Endometrial microvascular endothelial cells (primary cell): ENCODE results near the gene LCE1D. TPM values are rescaled to one million over a fixed set of nuclear protein-coding genes. Genes with fewer than 3 reads are reported as not detected.

Source experiments
- in situ Hi-C: cut with HindIII; loops from 2 replicates; pipeline ENCODE4 v1.10.0; 2017; ENCODE audit warnings: low sequenced_read_pairs, low pct_unique_long_range_greater_than_20kb; ENCODE audit errors: inconsistent ontology term
- total RNA-seq: library from RNA; depleted of rRNA; stranded (reverse); fragments of >200 nt; gene quantifications from one replicate; pipeline ENCODE4 v1.2.3, GENCODE V29; 2015; ENCODE audit errors: inconsistent ontology term

Gene LCE1D, protein sequence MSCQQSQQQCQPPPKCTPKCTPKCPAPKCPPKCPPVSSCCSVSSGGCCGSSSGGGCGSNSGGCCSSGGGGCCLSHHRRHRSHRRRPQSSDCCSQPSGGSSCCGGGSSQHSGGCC
- not detected for total RNA-seq

- in situ Hi-C loops: no loop called here
Measured at GRCh38 chr1:152796421-152796820, at the start of gene LCE1D. Gene LCE1D (plus strand): TSS chr1:152796721. CDS start chr1:152797795, 1,074 bp downstream.

GRCh38 chr1:152747831-152748230 lies 48.7 kb upstream of the LCE1D start:
- in situ Hi-C loops: no loop called here

- in situ Hi-C loops: no loop called here
Measured at GRCh38 chr1:152752225-152752624, 44.3 kb upstream of the LCE1D start.

DNA sequence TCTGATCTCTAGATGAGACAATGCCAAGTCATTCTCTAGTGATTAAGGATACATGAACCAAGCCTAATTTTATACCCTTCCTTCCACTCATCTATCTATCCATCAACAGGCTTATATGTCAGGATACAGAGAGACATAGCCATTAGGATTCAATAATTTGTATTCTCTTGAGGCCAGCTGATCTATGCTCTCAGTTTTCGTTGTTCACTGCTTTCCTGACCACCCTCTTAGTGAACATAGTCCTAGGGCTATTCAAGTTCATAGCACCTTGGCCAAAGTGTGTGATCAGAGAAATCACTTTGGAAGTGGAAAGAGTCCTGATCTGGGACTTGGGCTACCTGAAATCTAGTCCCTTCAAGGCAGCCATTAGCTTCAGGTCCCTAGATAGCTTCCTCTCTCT lies 42.9 kb upstream of the LCE1D start:
- in situ Hi-C loops: no loop called here

DNA sequence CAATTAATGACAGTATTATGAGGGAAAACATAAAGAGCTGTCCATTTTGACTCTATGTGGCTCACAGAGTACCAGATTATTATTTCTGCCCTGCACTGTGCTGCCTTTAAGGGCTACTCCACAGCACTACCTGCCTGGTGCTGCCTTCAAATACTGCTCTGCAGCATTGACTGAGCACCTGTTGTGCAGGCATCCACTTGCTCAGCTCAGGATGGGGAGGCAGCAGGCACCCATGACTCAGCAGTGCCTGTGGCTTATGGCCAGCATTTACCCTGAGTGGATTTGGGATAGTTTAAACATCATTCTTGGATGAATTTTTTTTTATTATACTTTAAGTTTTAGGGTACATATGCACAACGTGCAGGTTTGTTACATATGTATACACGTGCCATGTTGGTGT lies 39.6 kb upstream of the LCE1D start:
- in situ Hi-C loops: no loop called here

- in situ Hi-C loops: no loop called here
Measured at GRCh38 chr1:152757747-152758146, 38.8 kb upstream of the LCE1D start, which contains the start of gene KPRP. Gene KPRP (plus strand): TSS chr1:152758025. CDS start chr1:152759589, 1,564 bp downstream.

DNA sequence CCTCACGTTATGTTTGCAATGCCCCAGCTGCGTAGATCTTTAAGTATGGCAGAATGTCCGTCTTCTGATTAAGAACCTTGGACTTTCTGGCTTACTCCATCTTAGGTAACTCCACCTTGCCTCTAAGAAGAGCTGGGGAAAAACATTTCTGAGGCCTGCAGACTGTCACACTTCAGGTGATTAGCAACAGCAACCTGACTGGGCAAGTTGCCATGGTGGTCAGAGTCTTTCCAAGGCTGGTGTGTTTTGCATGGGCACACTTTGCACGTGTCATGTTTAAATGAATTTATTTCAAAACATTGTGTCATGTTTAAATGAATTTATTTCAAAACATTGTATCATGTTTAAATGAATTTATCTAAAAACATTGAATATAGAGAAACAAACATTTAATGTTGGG lies 37.9 kb upstream of the LCE1D start:
- in situ Hi-C loops: no loop called here

DNA sequence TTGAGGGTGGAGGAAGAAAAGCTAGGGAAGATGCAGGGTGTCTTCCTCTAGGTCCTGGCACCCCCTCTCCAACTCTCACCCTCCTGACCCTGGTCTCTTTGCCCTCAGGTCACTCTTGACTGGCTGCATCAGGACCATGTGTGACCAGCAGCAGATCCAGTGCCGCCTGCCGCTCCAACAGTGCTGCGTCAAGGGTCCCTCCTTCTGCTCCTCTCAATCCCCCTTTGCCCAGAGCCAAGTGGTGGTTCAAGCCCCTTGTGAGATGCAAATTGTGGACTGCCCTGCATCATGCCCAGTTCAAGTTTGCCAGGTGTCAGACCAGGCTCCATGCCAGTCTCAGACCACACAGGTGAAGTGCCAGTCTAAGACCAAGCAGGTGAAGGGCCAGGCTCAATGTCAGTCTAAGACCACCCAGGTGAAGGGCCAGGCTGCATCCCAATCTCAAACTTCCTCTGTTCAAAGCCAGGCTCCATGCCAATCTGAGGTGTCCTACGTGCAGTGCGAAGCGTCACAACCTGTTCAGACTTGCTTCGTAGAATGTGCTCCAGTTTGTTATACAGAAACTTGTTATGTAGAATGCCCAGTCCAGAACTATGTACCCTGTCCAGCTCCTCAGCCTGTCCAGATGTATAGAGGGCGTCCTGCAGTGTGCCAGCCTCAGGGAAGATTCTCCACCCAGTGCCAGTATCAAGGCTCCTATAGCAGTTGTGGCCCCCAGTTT lies 36.9 kb upstream of the LCE1D start:
- in situ Hi-C loops: no loop called here

GRCh38 chr1:152760551-152761190 lies 35.9 kb upstream of the LCE1D start:
- in situ Hi-C loops: no loop called here

GRCh38 chr1:152761609-152762213 lies 34.8 kb upstream of the LCE1D start:
- in situ Hi-C loops: no loop called here

DNA sequence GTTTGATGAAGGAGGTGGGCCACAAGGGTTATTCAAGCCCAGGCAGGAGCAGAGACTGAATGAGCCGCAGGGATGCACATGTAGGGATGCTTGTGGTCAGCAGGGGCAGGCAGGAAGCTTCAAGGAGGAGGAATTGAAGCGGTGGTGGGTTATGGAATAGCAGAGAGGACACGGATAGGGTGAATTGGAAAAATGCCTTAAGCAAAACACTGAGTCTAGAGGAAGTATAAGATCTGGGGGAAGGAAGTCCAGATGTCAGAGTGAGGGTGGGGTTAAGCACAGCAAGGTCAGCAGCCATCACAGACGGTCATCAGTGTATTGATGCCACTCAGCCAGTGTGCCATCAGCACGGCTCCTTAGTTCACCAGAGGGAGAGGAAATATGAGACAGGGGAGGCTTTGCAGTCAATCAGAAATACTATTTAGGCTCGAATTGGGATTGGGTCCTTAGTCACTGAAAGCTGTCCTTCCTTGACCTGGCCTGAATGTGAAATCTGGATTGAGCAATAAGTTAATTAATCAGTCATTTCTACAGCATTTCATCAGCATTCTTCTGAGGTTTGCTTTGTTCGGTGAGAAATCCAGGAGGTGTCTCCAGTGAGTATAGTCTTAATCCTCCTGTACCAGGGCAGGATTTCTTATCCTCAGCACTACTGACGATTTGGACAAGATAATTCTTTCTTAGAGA lies 27.5 kb upstream of the LCE1D start:
- in situ Hi-C loops: no loop called here

- in situ Hi-C loops: no loop called here
Measured at GRCh38 chr1:152770411-152770810, 26.1 kb upstream of the LCE1D start.

DNA sequence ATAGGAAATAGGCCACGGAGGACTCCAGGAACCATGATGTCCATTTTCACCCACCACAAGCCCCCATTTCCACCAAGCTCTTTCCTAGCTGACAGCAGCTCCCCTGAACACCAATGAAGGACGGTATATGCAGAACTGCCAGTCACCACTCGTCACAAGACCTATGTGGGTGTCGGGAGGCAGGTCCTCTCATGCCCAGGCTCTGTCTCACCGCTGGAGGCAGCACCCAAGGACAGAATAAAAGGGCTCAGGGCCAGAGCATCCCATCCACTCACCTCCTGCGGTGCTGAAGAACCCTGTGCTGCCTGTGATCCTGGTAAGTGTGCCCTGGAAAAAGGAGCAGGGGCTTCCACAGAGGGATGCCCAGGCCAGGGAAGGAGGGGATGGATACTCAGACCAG lies 21.6 kb upstream of the LCE1D start, which contains the start of gene LCE1F:
TSS of gene LCE1F (plus strand) at position 266 of the 400 bp plus-strand sequence. CDS start 1,232 bp downstream, outside the sequence.
- in situ Hi-C loops: no loop called here

DNA sequence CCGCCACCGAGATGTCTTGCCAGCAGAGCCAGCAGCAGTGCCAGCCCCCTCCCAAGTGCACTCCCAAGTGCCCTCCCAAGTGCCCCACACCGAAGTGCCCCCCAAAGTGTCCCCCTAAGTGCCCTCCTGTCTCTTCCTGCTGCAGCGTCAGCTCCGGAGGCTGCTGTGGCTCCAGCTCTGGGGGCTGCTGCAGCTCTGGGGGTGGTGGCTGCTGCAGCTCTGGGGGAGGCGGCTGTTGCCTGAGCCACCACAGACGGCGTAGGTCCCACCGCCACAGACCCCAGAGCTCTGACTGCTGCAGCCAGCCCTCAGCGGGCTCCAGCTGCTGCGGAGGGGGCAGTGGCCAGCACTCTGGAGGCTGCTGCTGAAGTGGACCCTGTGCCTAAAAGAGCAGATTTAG lies 20.2 kb upstream of the LCE1D start:
- in situ Hi-C loops: no loop called here

DNA sequence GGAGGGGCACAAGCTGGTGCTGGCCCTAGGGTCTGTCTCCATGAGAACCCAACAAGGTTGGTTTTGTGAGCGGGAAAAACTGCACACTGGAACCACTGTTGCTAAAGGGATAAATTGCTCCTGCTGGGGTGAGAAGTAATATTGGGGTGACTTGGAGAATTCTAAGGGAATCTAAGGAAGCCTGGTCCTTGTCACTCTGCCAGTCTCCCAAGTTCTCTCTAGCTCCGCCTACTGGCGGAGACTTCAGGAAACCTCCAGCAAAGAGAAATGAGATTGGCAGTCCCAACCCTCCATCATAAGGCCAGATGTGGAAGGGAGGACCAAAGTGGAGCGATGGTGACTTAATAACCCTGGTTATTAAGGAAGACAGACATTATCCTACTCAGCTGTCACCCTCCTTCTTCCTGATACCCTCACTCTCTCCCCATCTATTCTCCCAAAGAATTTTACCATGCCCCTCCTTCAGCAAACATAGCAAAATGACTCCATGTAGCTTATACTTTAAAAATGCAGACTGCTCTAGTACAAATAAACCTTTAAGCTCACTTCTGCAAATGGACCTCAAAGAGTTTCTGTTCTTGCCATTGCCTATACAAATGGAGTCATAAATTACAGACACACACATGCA lies 18.9 kb upstream of the LCE1D start:
- in situ Hi-C loops: no loop called here

- in situ Hi-C loops: no loop called here
Measured at GRCh38 chr1:152783095-152783494, 13.4 kb upstream of the LCE1D start.

GRCh38 chr1:152786077-152786476 lies 10.4 kb upstream of the LCE1D start, which contains the start of gene LCE1E:
Gene LCE1E (plus strand): TSS chr1:152786257. CDS start chr1:152787300, 1,043 bp downstream.
- in situ Hi-C loops: no loop called here

DNA sequence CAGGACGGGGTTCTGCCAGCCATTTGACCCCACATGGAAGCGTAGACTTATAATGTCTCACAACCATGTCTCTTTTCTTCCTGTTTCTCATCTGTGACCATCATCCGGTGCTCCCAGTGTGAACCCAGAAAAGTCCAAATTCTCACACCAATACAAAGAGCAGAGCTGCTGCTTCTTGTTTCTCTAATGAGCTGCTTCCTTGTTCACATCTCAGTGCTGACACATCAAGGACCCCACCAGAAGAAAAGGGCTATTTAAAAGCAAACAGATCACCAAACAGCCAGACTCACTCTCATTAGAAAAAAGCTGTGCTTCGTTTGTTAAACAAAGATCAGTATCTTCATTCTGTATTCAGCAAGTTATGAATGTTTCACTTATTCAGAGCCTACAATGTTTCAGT lies 835 bp upstream of the LCE1D start:
- in situ Hi-C loops: no loop called here

GRCh38 chr1:152801333-152801732 lies 4.8 kb downstream of the LCE1D start:
- in situ Hi-C loops: no loop called here
